HG03520 (cell line): ENCODE measurements around the gene SPEN.

ENCODE experiments used
- ATAC-seq: cut with Tn5 transposase; IDR thresholded peaks from one replicate; pipeline ENCODE4 v1.9.1; 2021; ENCODE audit warnings: mild to moderate bottlenecking, moderate library complexity; ENCODE audit not compliant: unreplicated experiment

SPEN gene

DNA sequence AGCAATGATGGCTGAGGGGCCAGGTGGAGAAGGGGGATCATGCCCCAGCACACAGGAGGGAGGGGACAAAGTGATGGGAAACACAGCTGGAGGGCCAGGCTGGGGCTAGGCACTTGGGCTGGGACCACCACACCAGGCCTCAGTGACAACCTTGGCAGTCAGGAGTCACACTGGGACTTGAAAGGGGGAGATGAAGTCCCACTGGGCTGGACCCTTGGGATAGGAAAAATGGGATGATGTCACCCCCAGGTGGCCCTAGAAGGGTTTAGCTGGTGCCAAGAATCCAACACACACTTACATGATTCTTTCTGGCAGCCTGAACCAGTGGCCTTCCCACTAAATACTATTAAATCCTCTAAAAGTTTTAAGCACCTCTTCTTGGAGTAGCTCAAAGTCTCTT lies 111.3 kb downstream of the SPEN start:
- ATAC-seq = no peak

- ATAC-seq = no peak
These were observed 111.9 kb downstream of the SPEN start for GRCh38 chr1:15959424-15959823.

GRCh38 chr1:15959827-15960446 lies 112.4 kb downstream of the SPEN start:
- ATAC-seq = no peak

- ATAC-seq = no peak
These were observed 113.3 kb downstream of the SPEN start for GRCh38 chr1:15960808-15961207.

DNA sequence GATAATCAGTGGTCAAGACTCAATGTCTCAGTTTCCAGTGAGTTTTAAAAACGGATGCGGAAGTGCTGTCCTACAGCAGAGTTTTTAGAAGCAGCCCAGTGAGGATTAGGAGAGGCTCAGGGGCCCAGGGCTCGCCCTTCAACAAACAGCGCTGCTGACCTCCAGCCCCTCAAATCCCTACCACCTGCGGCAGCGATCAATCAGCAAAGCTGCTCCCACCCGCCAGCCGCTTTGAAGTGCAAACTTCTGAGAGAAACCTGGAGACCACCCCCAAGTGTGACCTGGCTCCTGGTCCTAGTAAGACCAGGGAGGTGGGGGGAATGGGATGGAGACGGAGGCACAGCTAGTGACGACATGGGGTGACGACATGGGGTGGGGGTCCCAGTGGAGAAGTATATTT lies 114.0 kb downstream of the SPEN start:
- no peak for ATAC-seq

GRCh38 chr1:15962176-15962575 lies 114.7 kb downstream of the SPEN start:
- no peak for ATAC-seq

DNA sequence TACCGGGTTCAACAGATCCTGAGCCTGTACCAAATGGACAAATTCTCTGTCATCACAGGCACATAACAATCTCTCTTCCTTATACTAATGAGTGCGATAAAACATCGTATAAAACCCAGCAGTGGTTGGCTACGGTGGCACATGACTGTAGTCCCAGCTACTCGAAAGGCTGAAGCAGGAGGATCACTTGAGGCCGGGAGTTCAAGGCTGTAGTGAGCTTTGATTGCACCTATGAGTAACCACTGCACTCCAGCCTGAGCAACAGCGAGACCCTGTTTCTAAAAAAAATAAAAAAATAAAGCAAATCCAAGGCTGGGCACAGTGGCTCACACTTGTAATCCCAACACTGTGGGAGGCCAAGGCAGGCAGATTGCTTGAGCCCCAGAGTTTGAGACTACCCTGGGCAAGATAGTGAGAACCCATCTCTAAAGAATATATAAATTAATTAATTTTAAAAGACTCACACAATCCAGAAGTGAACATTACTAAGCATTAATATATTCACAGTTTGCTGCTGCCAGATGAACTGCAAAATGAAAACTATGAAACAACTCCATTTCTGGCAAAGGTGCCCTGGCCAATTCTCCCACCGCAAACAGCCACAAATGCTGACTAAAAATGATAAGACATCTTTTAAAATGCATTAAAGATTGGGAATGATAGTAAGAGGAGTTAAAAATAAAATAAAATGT lies 115.3 kb downstream of the SPEN start:
- no peak for ATAC-seq

- ATAC-seq = no peak
These were observed 116.0 kb downstream of the SPEN start for GRCh38 chr1:15963363-15963967.

DNA sequence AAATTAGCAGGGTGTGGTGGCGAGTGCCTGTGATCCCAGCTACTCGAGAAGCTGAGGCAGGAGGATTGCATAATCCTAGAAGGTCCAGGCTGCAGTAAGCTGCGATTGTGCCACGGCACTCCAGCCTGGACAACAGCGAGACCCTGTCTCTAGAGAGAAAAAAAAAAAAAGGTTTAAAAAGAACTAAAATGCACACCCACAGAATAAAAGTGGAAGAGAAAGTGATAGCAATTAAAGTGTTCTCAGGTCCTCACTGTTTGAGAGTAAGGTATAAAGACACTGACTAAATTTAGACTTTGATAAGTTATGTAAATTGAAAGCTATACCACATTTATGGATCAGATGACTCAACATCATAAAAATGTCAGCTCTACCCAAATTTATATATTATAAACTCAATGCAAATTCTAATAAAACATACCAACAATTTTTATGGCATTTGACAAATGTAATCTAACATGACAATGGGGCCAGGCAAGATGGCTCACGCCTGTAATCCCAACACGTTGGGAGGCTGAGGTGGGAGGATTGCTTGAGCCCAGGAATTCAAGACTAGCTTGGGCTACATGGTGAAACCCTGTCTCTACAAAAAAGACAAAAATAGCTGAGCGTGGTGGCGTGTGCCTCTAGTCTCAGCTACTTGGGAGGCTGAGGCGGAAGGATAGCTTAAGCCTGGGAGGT lies 116.6 kb downstream of the SPEN start:
- ATAC-seq = no peak

- no peak for ATAC-seq
These were observed 117.8 kb downstream of the SPEN start for GRCh38 chr1:15965228-15965767.

- peak; percentile 63 for ATAC-seq
These were observed 118.8 kb downstream of the SPEN start for GRCh38 chr1:15966081-15966955.

- no peak for ATAC-seq
These were observed 119.4 kb downstream of the SPEN start for GRCh38 chr1:15966956-15967344.

DNA sequence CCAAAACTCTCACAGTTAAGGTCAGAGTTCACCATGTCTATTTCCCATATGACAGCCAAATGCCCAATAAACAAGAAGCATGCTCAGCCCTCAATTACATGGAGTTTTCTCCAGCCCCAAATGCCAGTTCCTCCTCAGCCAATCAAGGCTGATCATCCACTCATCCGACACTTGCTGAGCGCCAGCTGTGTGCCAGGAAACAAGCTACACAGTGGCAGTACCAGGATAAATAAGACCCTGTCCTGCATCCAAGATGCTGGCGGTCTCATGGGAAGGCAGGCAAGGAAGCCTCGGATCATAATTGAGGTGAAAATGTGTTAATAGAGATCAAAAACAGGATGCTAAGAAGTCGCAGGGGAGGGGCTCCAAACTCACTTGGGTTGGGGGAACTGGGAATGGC lies 120.7 kb downstream of the SPEN start:
- no peak for ATAC-seq

DNA sequence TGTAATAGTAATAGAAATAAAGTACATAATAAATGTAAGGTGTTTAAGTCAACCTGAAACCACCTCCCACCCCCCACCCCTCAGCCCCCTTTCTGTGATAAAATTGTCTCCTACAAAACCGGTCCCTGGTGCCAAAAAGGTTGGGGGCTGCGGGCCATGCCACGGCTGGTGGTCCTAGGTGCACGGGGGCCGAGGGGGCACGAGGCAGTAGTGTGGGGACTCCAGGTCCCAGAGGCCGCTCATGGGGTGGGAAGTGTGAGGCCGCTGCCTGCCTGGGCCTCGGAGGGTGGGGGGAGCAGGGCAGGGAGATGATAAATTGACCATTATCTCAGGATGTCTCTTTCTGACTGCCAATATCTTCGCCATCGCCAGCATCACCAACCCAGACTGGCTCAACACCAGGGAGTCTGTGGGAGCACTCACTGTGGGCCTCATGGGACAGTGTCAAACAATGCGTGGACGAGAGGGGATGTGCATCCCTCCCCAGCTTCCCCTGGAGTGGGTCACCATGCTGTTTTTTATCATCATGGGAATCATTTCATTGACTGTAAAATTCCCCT lies 121.9 kb downstream of the SPEN start:
- no peak for ATAC-seq

- ATAC-seq = no peak
These were observed 123.4 kb downstream of the SPEN start for GRCh38 chr1:15970911-15971310.

GRCh38 chr1:15972409-15972808 lies 124.9 kb downstream of the SPEN start:
- ATAC-seq = no peak

- ATAC-seq = no peak
These were observed 126.3 kb downstream of the SPEN start for GRCh38 chr1:15973772-15974171.

DNA sequence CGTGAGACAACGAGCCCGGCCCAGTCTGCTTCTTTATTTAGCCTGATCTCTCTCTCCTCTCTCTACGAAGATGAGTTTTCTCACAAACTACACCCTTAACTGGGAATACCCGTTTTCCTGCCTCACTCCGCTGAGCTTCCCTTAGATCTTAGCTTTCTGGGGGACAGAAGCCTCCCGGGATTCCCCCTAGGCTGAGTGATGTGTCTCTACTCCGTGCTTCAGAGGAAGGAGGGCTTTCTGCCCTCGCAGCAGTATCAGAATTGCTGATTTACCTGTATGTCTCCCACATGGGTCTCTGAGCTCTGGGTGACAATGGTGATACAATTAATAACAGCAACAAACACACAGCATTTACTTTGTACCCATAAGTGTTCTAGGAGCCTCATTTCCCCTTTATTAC lies 127.3 kb downstream of the SPEN start:
- ATAC-seq = peak; percentile 25

DNA sequence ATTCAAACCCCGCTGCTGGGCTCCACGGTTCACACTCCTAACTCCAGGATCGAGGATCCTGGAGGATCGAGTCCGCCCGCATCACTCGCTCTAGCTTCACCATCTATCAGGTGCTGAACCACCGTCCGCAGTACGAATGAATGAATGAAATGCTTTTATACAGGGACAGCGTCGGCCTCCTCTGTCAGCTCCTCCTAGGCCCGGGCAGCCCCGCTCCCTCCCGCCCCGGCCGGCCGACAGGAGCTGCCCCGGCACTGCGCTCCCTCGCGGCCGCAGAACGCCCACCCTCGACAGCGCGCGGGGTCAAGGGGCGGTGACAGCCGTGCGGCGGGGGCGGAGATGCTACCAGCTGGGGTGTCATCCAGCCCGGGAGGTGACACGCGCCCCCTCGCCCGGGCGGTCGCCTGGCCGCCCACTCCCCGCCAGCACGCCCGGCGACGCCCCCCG lies 127.9 kb downstream of the SPEN start:
- peak; percentile 44 for ATAC-seq
